Measurements from ENCODE around the gene VPS33B. TPM values are rescaled to one million over a fixed set of nuclear protein-coding genes. Genes with fewer than 3 reads are reported as not detected.

The VPS33B gene
- total and polyA plus RNA-seq, 2 of the 8 experiments (the other 6 are each of a cell fraction or from before 2014, with no cell fraction given) = 11.8 to 17.3 TPM

DNA sequence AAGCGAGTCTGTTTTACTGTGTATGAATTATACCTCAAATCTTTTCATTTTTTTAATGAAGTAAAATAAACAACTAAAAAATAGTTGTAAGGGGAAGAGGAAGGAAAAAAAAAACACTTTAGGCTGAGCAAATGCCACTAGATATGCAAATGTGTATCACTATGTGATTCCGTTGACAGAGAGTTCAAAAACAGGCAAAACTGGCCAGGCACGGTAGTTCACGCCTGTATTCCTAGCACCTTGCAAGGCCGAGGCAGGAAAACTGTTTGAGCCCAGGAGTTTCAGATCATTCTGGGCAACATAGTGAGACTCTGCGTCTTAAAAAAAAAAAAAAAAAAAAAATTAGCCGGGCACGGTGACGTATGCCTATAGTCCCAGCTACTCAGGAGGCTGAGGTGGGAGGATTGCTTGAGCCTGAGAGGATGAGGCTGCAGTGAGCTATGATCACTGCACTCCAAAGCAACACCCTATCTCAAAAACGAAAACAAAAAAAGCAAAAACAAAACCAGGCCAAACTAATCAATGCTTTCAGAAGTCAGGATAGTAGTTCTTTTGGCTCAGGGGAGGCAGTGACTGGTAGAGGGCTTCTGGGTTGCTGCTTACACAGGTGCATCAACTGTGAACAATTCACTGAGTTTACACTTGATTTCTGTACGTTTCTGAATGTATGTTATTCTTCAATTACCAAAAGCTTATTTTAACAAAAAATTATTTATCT is 35.4 kb downstream of the VPS33B start (continued):
- TF ChIP-seq RAD21 (IDR thresholded peaks at IDR 0.05 in 1 of 2, conservative IDR thresholded peaks at IDR 0.05 in 1 of 2; ENCODE audit: low read depth in 2 of 2, low read length in 2 of 2) (no peak), RBBP5 (IDR thresholded peaks at IDR 0.05; ENCODE audit: borderline replicate concordance, low read depth, low read length) (no peak)

Data from H1 (cell line).